ENCODE results near the gene TEDC1. TPM values are rescaled to one million over a fixed set of nuclear protein-coding genes. Genes with fewer than 3 reads are reported as not detected.

Gene TEDC1
- total RNA-seq, 2 donors from 2014 or later: 1.6 to 12.2 TPM

- intact Hi-C loops (cut with DNase I): no loop called here
- DNase-seq (peak in 3 of 4 donors; percentile 52 to 58 (median 58)), ATAC-seq (no peak)
- Histone ChIP-seq H3K27me3 (no peaks in the 10 kb centered on the region), H3K9me3 (no peaks in the 10 kb centered on the region), H3K36me3 (replicated peaks in 1 of 2; ENCODE audit: insufficient read depth in 1 of 2, low read depth in 2 of 2) (peaks cover 0 to 5% of the 10 kb centered on the region in 2 donors), H3K4me1 (peaks cover 37% of the 10 kb centered on the region), H3K27ac (peak overlapping the region in 2 of 4 donors; percentile 50 to 53), H3K4me3 (no peak overlapping the region)
- TF ChIP-seq POLR2A (IDR thresholded peaks at IDR 0.05): no peak
- TF ChIP-seq, protein P1, sequence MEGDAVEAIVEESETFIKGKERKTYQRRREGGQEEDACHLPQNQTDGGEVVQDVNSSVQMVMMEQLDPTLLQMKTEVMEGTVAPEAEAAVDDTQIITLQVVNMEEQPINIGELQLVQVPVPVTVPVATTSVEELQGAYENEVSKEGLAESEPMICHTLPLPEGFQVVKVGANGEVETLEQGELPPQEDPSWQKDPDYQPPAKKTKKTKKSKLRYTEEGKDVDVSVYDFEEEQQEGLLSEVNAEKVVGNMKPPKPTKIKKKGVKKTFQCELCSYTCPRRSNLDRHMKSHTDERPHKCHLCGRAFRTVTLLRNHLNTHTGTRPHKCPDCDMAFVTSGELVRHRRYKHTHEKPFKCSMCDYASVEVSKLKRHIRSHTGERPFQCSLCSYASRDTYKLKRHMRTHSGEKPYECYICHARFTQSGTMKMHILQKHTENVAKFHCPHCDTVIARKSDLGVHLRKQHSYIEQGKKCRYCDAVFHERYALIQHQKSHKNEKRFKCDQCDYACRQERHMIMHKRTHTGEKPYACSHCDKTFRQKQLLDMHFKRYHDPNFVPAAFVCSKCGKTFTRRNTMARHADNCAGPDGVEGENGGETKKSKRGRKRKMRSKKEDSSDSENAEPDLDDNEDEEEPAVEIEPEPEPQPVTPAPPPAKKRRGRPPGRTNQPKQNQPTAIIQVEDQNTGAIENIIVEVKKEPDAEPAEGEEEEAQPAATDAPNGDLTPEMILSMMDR (IDR thresholded peaks at IDR 0.05): no peak
- 72 to 84% methylated on average over 18 to 53 of the region's 54 CpGs for WGBS, 2 donors
Measured at GRCh38 chr14:105469456-105470349, 21.3 kb upstream of the TEDC1 start.

- H3K27ac ChIP-seq: peak overlapping the region in 2 of 4 donors; percentile 44 to 50
- intact Hi-C loops (cut with DNase I): no loop called here
Measured at GRCh38 chr14:105470350-105471296, 20.4 kb upstream of the TEDC1 start.

GRCh38 chr14:105471297-105471821, 19.7 kb upstream of the TEDC1 start:
- Histone ChIP-seq H3K9me3 (no peaks in the 10 kb centered on the region), H3K4me3 (no peak overlapping the region), H3K36me3 (replicated peaks in 1 of 2; ENCODE audit: insufficient read depth in 1 of 2, low read depth in 2 of 2) (no peaks in the 10 kb centered on the region), H3K4me1 (peaks cover 53% of the 10 kb centered on the region), H3K27ac (peak overlapping the region in 2 of 4 donors; percentile 44 to 81), H3K27me3 (no peaks in the 10 kb centered on the region)
- no peak for ATAC-seq
- intact Hi-C loops (cut with DNase I): no loop called here
- 57 to 93% methylated on average over 3 to 19 of the region's 19 CpGs for WGBS, 2 donors
- TF ChIP-seq, protein P1 (IDR thresholded peaks at IDR 0.05): no peak
- no peak for TF ChIP-seq POLR2A (IDR thresholded peaks at IDR 0.05)
- DNase-seq: no peak

More at GRCh38 chr14:105470350-105471296, 20.4 kb upstream of the TEDC1 start:
- peaks cover 46% of the 10 kb centered on the region for H3K4me1 ChIP-seq
- no peak for TF ChIP-seq POLR2A (IDR thresholded peaks at IDR 0.05)
- TF ChIP-seq, protein P1 (IDR thresholded peaks at IDR 0.05): no peak
- no peaks in the 10 kb centered on the region for H3K27me3 ChIP-seq
- 87 to 94% methylated on average over 19 to 34 of the region's 34 CpGs for WGBS, 2 donors
- H3K36me3 ChIP-seq (replicated peaks in 1 of 2; ENCODE audit: insufficient read depth in 1 of 2, low read depth in 2 of 2): no peaks in the 10 kb centered on the region
- ATAC-seq (no peak), DNase-seq (no peak)
- H3K4me3 ChIP-seq: no peak overlapping the region
- H3K9me3 ChIP-seq: no peaks in the 10 kb centered on the region

GRCh38 chr14:105471823-105472485, 19.1 kb upstream of the TEDC1 start:
- WGBS, 2 donors: 67 to 76% methylated on average over 3 to 7 of the region's 8 CpGs
- peaks cover 59% of the 10 kb centered on the region for H3K4me1 ChIP-seq
- intact Hi-C loops (cut with DNase I): no loop called here

More at GRCh38 chr14:105471823-105472485, 19.1 kb upstream of the TEDC1 start:
- no peaks in the 10 kb centered on the region for H3K9me3 ChIP-seq
- peak overlapping the region in 3 of 4 donors; percentile 73 to 81 (median 80) for H3K27ac ChIP-seq
- ATAC-seq: no peak
- no peaks in the 10 kb centered on the region for H3K27me3 ChIP-seq
- H3K36me3 ChIP-seq (replicated peaks in 1 of 2; ENCODE audit: insufficient read depth in 1 of 2, low read depth in 2 of 2): no peaks in the 10 kb centered on the region
- no peak overlapping the region for H3K4me3 ChIP-seq
- DNase-seq: no peak
- TF ChIP-seq, protein P1 (IDR thresholded peaks at IDR 0.05): no peak
- no peak for TF ChIP-seq POLR2A (IDR thresholded peaks at IDR 0.05)

Data from body of pancreas (tissue), 4 donors.